Left ventricle myocardium superior (tissue), 1 donor: ENCODE results near the gene MAZ. TPM values are rescaled to one million over a fixed set of nuclear protein-coding genes. Genes with fewer than 3 reads are reported as not detected.
"Not testable (repeated sequence)": the region's sequence is repeated elsewhere in the genome, so short reads cannot be mapped to it uniquely, and the experiment has no call there.

Experiments
- ATAC-seq: fragments of 200-7000 bp; cut with Tn5 transposase; one replicate; pipeline ENCODE4 v1.9.1; 2020; ENCODE audit warnings: mild to moderate bottlenecking, moderate library complexity
- DNase-seq: peaks from one replicate; pipeline ENCODE4 v3.0.0-alpha.2; 2020
- intact Hi-C: fragments of 100-400 bp; cut with micrococcal nuclease; formaldehyde crosslinking; loops from one replicate; pipeline ENCODE4 v1.11.0; 2022
- total RNA-seq: library from RNA; stranded (reverse); fragmentation: NEBNext Ultra II Directional; extraction: Animal tissue kit (Norgen Biotek cat#: 25700); gene quantifications from one replicate; pipeline ENCODE4 v1.2.1, GENCODE V29; 2021
- donor health status: DM: no; HTN: yes; CAD: no; lungs with severe emphysema.

Gene MAZ
- total RNA-seq, 1 donor from 2014 or later: 101 TPM

GRCh38 chr16:29818082-29818481 lies 11.8 kb downstream of the MAZ start:
- ATAC-seq: no peak
- no peak for DNase-seq
- intact Hi-C loops: no loop called here

- DNase-seq (no peak), ATAC-seq (no peak)
- intact Hi-C loops: no loop called here
Measured at GRCh38 chr16:29819506-29819905, 13.2 kb downstream of the MAZ start.

GRCh38 chr16:29820271-29820701 lies 14.0 kb downstream of the MAZ start, which contains the start of gene MVP:
MVP (plus strand) TSS chr16:29820462; CDS start chr16:29830550, 10,088 bp downstream.
- DNase-seq (peak; percentile 79), ATAC-seq (peak; percentile 38)
- intact Hi-C loops: no loop called here

- intact Hi-C loops: no loop called here
- peak; percentile 58 for DNase-seq
- ATAC-seq: peak; percentile 3
Measured at GRCh38 chr16:29820730-29821642, 14.7 kb downstream of the MAZ start.

GRCh38 chr16:29821643-29822115 lies 15.3 kb downstream of the MAZ start:
- no peak for DNase-seq
- intact Hi-C loops: no loop called here
- ATAC-seq: no peak

- peak; percentile 46 for ATAC-seq
- DNase-seq: no peak
- intact Hi-C loops: no loop called here
Measured at GRCh38 chr16:29824589-29825144, 18.3 kb downstream of the MAZ start.

- intact Hi-C loops: no loop called here
- peak; percentile 75 for DNase-seq
- peak; percentile 80 for ATAC-seq
Measured at GRCh38 chr16:29825145-29826044, 19.1 kb downstream of the MAZ start.

GRCh38 chr16:29826342-29826695 lies 20.0 kb downstream of the MAZ start:
- intact Hi-C loops: no loop called here
- DNase-seq (no peak), ATAC-seq (no peak)

GRCh38 chr16:29830774-29831173 lies 24.4 kb downstream of the MAZ start:
- ATAC-seq (no peak), DNase-seq (no peak)
- intact Hi-C loops: no loop called here

GRCh38 chr16:29831490-29831889 lies 25.2 kb downstream of the MAZ start:
- ATAC-seq (peak; percentile 90), DNase-seq (peak; percentile 73)
- intact Hi-C loops: no loop called here

GRCh38 chr16:29833219-29833618 lies 26.9 kb downstream of the MAZ start:
- DNase-seq, intact Hi-C loops, ATAC-seq: not testable (repeated sequence)

GRCh38 chr16:29834079-29834478 lies 27.8 kb downstream of the MAZ start:
- intact Hi-C loops: no loop called here
- no peak for ATAC-seq
- no peak for DNase-seq

- no peak for ATAC-seq
- DNase-seq: no peak
- intact Hi-C loops: no loop called here
Measured at GRCh38 chr16:29835926-29836325, 29.6 kb downstream of the MAZ start.

- DNase-seq (no peak), ATAC-seq (no peak)
- intact Hi-C loops: no loop called here
Measured at GRCh38 chr16:29836623-29837022, 30.3 kb downstream of the MAZ start.

- no peak for DNase-seq
- intact Hi-C loops: no loop called here
- no peak for ATAC-seq
Measured at GRCh38 chr16:29837841-29838240, 31.5 kb downstream of the MAZ start.

- intact Hi-C loops: no loop called here
- ATAC-seq (peak; percentile 74), DNase-seq (no peak)
Measured at GRCh38 chr16:29839822-29840221, 33.5 kb downstream of the MAZ start.

GRCh38 chr16:29840240-29840639 lies 33.9 kb downstream of the MAZ start:
- no peak for ATAC-seq
- intact Hi-C loops: no loop called here
- no peak for DNase-seq

- ATAC-seq (no peak), DNase-seq (no peak)
- intact Hi-C loops: no loop called here
Measured at GRCh38 chr16:29841631-29842030, 35.3 kb downstream of the MAZ start.

GRCh38 chr16:29842732-29843346 lies 36.5 kb downstream of the MAZ start:
- DNase-seq (no peak), ATAC-seq (no peak)
- intact Hi-C loops: no loop called here
